GM12878 (cell line): ENCODE results near the gene PLP2. TPM values are rescaled to one million over a fixed set of nuclear protein-coding genes. Genes with fewer than 3 reads are reported as not detected.

Experiments used
- ATF7 ChIP-seq: fragments of 450-650 bp; IDR thresholded peaks from 2 replicates; pipeline ENCODE4 v1.6.1; 2016; ENCODE audit warnings: low read depth, mild to moderate bottlenecking
- BHLHE40 ChIP-seq, 2 experiments: fragments of 450-650 bp in 1 of 2; IDR thresholded peaks; 2 replicates each; pipeline ENCODE4 v1.6.1; 2011 to 2017; ENCODE audit warnings: low read depth in 2 of 2, borderline replicate concordance in 1 of 2, improper control_type of control experiment in 1 of 2, low read length in 1 of 2, mild to moderate bottlenecking in 1 of 2
- BRCA1 ChIP-seq: IDR thresholded peaks from 2 replicates; pipeline ENCODE4 v1.6.1; 2011; ENCODE audit warnings: low read depth, low read length, improper control_type of control experiment
- EGR1 ChIP-seq, 2 experiments: IDR thresholded peaks; 1 replicate in 1 of 2; 2 replicates in 1 of 2; pipeline ENCODE4 v1.6.1; 2011 to 2012; ENCODE audit warnings: low read depth in 2 of 2, low read length in 2 of 2, borderline replicate concordance in 1 of 2, mild to moderate bottlenecking in 1 of 2, moderate library complexity in 1 of 2
- ESRRA ChIP-seq: IDR thresholded peaks from 2 replicates; pipeline ENCODE4 v1.6.1; 2012; ENCODE audit warnings: mild to moderate bottlenecking, low read length, improper control_type of control experiment
- IRF5 ChIP-seq: fragments of 450-650 bp; IDR thresholded peaks from 2 replicates; pipeline ENCODE4 v1.6.1; 2017; ENCODE audit warnings: borderline replicate concordance
- MEF2B ChIP-seq: fragments of 450-650 bp; IDR thresholded peaks from 2 replicates; pipeline ENCODE4 v1.6.1; 2018; ENCODE audit warnings: mild to moderate bottlenecking, moderate library complexity; ENCODE audit not compliant: partially characterized antibody, poor library complexity, severe bottlenecking
- MLLT1 ChIP-seq: fragments of 450-650 bp; IDR thresholded peaks from 2 replicates; pipeline ENCODE4 v1.6.1; 2016; ENCODE audit warnings: mild to moderate bottlenecking
- NFIC ChIP-seq: IDR thresholded peaks from 2 replicates; pipeline ENCODE4 v1.6.1; 2012; ENCODE audit warnings: low read depth, mild to moderate bottlenecking, inconsistent platforms, low read length, moderate library complexity
- PAX5 ChIP-seq: IDR thresholded peaks from 2 replicates; pipeline ENCODE4 v1.6.1; 2011; ENCODE audit warnings: low read depth, low read length, borderline replicate concordance
- PBX3 ChIP-seq: IDR thresholded peaks from 2 replicates; pipeline ENCODE4 v1.6.1; 2011; ENCODE audit warnings: mild to moderate bottlenecking, low read depth, low read length, moderate library complexity; ENCODE audit not compliant: insufficient replicate concordance
- POLR2AphosphoS5 ChIP-seq: IDR thresholded peaks from 2 replicates; pipeline ENCODE4 v1.6.1; 2011; ENCODE audit warnings: mild to moderate bottlenecking, low read length, inconsistent platforms
- POU2F2 ChIP-seq: IDR thresholded peaks from 3 replicates; pipeline ENCODE4 v1.6.1; 2011; ENCODE audit warnings: low read depth, mild to moderate bottlenecking, low read length, borderline replicate concordance
- RB1 ChIP-seq: fragments of 450-650 bp; formaldehyde crosslinking; IDR thresholded peaks from 2 replicates; pipeline ENCODE4 v1.6.1; 2017; ENCODE audit warnings: mild to moderate bottlenecking, borderline replicate concordance
- RBBP5 ChIP-seq: fragments of 200-600 bp; sonication (generic); conservative IDR thresholded peaks from 2 replicates; pipeline ENCODE4 v1.6.1; 2016
- SMARCA5 ChIP-seq: fragments of 450-650 bp; IDR thresholded peaks from 2 replicates; pipeline ENCODE4 v1.6.1; 2017; ENCODE audit warnings: mild to moderate bottlenecking
- TAF1 ChIP-seq: IDR thresholded peaks from 2 replicates; pipeline ENCODE4 v1.6.1; 2011; ENCODE audit warnings: mild to moderate bottlenecking, low read depth, low read length, borderline replicate concordance
- TCF12 ChIP-seq: IDR thresholded peaks from 2 replicates; pipeline ENCODE4 v1.6.1; 2011; ENCODE audit warnings: low read depth, mild to moderate bottlenecking, low read length
- TCF7 ChIP-seq: IDR thresholded peaks from 2 replicates; pipeline ENCODE4 v1.6.1; 2014; ENCODE audit warnings: antibody characterized with exemption, borderline replicate concordance
- USF1 ChIP-seq: IDR thresholded peaks from 2 replicates; pipeline ENCODE4 v1.6.1; 2011; ENCODE audit warnings: borderline replicate concordance, low read depth, mild to moderate bottlenecking, moderate library complexity, mixed read lengths, low read length; ENCODE audit not compliant: insufficient read depth; ENCODE audit errors: extremely low read length
- USF2 ChIP-seq: IDR thresholded peaks from 2 replicates; pipeline ENCODE4 v1.6.1; 2011; ENCODE audit warnings: low read depth, low read length, improper control_type of control experiment, borderline replicate concordance
- YBX1 ChIP-seq: fragments of 450-650 bp; IDR thresholded peaks from 2 replicates; pipeline ENCODE4 v1.6.1; 2016; ENCODE audit warnings: antibody characterized with exemption
- ZNF24 ChIP-seq: fragments of 450-650 bp; IDR thresholded peaks from 2 replicates; pipeline ENCODE4 v1.6.1; 2017; ENCODE audit warnings: antibody characterized with exemption, mild to moderate bottlenecking
- ZSCAN29 ChIP-seq: fragments of 450-650 bp; IDR thresholded peaks from 2 replicates; pipeline ENCODE4 v1.6.1; 2017; ENCODE audit warnings: mild to moderate bottlenecking, moderate library complexity
- ZZZ3 ChIP-seq: IDR thresholded peaks from 2 replicates; pipeline ENCODE4 v1.6.1; 2011; ENCODE audit warnings: low read depth; ENCODE audit not compliant: control insufficient read depth, insufficient read length
- polyA plus RNA-seq, 11 experiments: library from polyadenylated mRNA; depleted of rRNA in 4 of 11; unstranded in 6 of 11; stranded (reverse) in 5 of 11; fragments of >200 nt; fragmentation: Nextera tagmentation in 4 of 11; fragmentation: Illumina TruSeq in 1 of 11; extraction: Ambion mirVana in 4 of 11; extraction: Trizol in 1 of 11; gene quantifications; 1 replicate in 1 of 11; 2 replicates in 10 of 11; pipeline versions ENCODE4 v1.2.1 to v1.2.3, GENCODE V29; 2011 to 2016; ENCODE audit warnings: inconsistent platforms in 2 of 11, missing spikeins in 2 of 11, low read depth in 1 of 11
- total RNA-seq, 4 experiments: library from RNA; depleted of rRNA in 3 of 4; stranded (reverse); fragments of >200 nt in 3 of 4; fragmentation: Illumina TruSeq in 1 of 4; extraction: Trizol in 1 of 4; gene quantifications; 2 replicates each; pipeline versions ENCODE4 v1.2.1 to v1.2.3, GENCODE V29; 2013 to 2021

The PLP2 gene
- total and polyA plus RNA-seq, 10 of the 15 experiments (the other 5 are each of a cell fraction or from before 2014, with no cell fraction given) = 56.6 to 177 (median 99.3) TPM

- TF ChIP-seq YBX1 (no peak), BRCA1 (no peak), TCF7 (no peak), ZZZ3 (no peak), IRF5 (no peak), BHLHE40 (IDR thresholded peaks at IDR 0.05; ENCODE audit: borderline replicate concordance in 1 of 2, low read depth in 2 of 2, low read length in 1 of 2) (peak in 1 of 2 experiments; percentile 54; a peak in 1 of 4 replicates), RB1 (peak; percentile 43; the same call in 1 of the 2 replicates), ZSCAN29 (no peak), PBX3 (no peak), NFIC (no peak), USF1 (no peak), USF2 (no peak), EGR1 (IDR thresholded peaks at IDR 0.05; ENCODE audit: borderline replicate concordance in 1 of 2, low read depth in 2 of 2, low read length in 2 of 2) (peak; percentile 42 to 87), ZNF24 (0 out of 2 replicates have a peak, but pooled peaks have one; percentile 42), RBBP5 (no peak), POLR2AphosphoS5 (peak; percentile 77), TAF1 (peak; percentile 69; the same call in 1 of the 2 replicates), TCF12 (no peak), ESRRA (no peak), SMARCA5 (no peak), PAX5 (no peak), MLLT1 (no peak), MEF2B (peak; percentile 16), POU2F2 (no peak), ATF7 (no peak)
These were observed 28.4 kb downstream of the PLP2 start, which contains the start of gene SYP (continued) for GRCh38 chrX:49199906-49200771.
